ENCODE results near the gene RBM20. TPM values are rescaled to one million over a fixed set of nuclear protein-coding genes. Genes with fewer than 3 reads are reported as not detected.
A peak's percentile ranks its signal among the peaks of the same experiment; 100 is the strongest.

The RBM20 gene
- total and polyA plus RNA-seq, 8 donors: under 0.01 to 6.2 (median 0.59) TPM; not detected in 2

GRCh38 chr10:110711382-110711781 lies 67.2 kb downstream of the RBM20 start:
- intact Hi-C loops (cut with DNase I; ENCODE audit: low total_unique reads): no loop called here
- no peak for TF ChIP-seq EP300 (IDR thresholded peaks at IDR 0.05)
- TF ChIP-seq CTCF (IDR thresholded peaks at IDR 0.05): no peak
- no peak for TF ChIP-seq POLR2A (IDR thresholded peaks at IDR 0.05)
- no peak for TF ChIP-seq POLR2AphosphoS5 (IDR thresholded peaks at IDR 0.05)
- DNase-seq: no peak
- H3K36me3 ChIP-seq: no peaks in the 10 kb centered on the region
- H3K9me3 ChIP-seq: no peaks in the 10 kb centered on the region
- H3K4me3 ChIP-seq: no peak overlapping the region
- H3K27ac ChIP-seq: no peak overlapping the region
- no peaks in the 10 kb centered on the region for H3K4me1 ChIP-seq
- peaks cover 0 to 4% (median 4%) of the 10 kb centered on the region in 3 donors for H3K27me3 ChIP-seq
- WGBS, 5 donors: 65 to 72% (median 68%) methylated on average over 4 of the region's 4 CpGs

GRCh38 chr10:110714356-110714755 lies 70.2 kb downstream of the RBM20 start:
- no peaks in the 10 kb centered on the region for H3K36me3 ChIP-seq
- H3K27ac ChIP-seq: no peak overlapping the region
- H3K4me3 ChIP-seq: no peak overlapping the region
- intact Hi-C loops (cut with DNase I; ENCODE audit: low total_unique reads): no loop called here
- DNase-seq: no peak
- TF ChIP-seq CTCF (IDR thresholded peaks at IDR 0.05): no peak
- TF ChIP-seq POLR2AphosphoS5 (IDR thresholded peaks at IDR 0.05): no peak
- TF ChIP-seq EP300 (IDR thresholded peaks at IDR 0.05): no peak
- no peak for TF ChIP-seq POLR2A (IDR thresholded peaks at IDR 0.05)
- no peaks in the 10 kb centered on the region for H3K4me1 ChIP-seq
- H3K9me3 ChIP-seq: no peaks in the 10 kb centered on the region
- H3K27me3 ChIP-seq: peaks cover 0 to 4% (median 0%) of the 10 kb centered on the region in 3 donors

GRCh38 chr10:110717781-110718589 lies 73.8 kb downstream of the RBM20 start:
- intact Hi-C loops (cut with DNase I; ENCODE audit: low total_unique reads): no loop called here
- no peaks in the 10 kb centered on the region for H3K9me3 ChIP-seq
- H3K27ac ChIP-seq: no peak overlapping the region
- DNase-seq: peak in 1 of 2 donors; percentile 36
- H3K4me1 ChIP-seq: no peaks in the 10 kb centered on the region
- no peaks in the 10 kb centered on the region for H3K36me3 ChIP-seq
- 66 to 85% (median 69%) methylated on average over 4 of the region's 4 CpGs for WGBS, 5 donors
- no peak for TF ChIP-seq POLR2AphosphoS5 (IDR thresholded peaks at IDR 0.05)
- no peak for TF ChIP-seq CTCF (IDR thresholded peaks at IDR 0.05)
- no peak for TF ChIP-seq EP300 (IDR thresholded peaks at IDR 0.05)
- no peak for TF ChIP-seq POLR2A (IDR thresholded peaks at IDR 0.05)
- H3K4me3 ChIP-seq: no peak overlapping the region
- H3K27me3 ChIP-seq: no peaks in the 10 kb centered on the region

- Histone ChIP-seq H3K4me1 (no peaks in the 10 kb centered on the region), H3K27me3 (peaks cover 0 to 6% (median 0%) of the 10 kb centered on the region in 3 donors), H3K36me3 (no peaks in the 10 kb centered on the region), H3K4me3 (no peak overlapping the region), H3K27ac (no peak overlapping the region), H3K9me3 (no peaks in the 10 kb centered on the region)
- no peak for DNase-seq
- intact Hi-C loops (cut with DNase I; ENCODE audit: low total_unique reads): no loop called here
- TF ChIP-seq EP300 (IDR thresholded peaks at IDR 0.05): no peak
- no peak for TF ChIP-seq CTCF (IDR thresholded peaks at IDR 0.05)
- TF ChIP-seq POLR2A (IDR thresholded peaks at IDR 0.05): no peak
- TF ChIP-seq POLR2AphosphoS5 (IDR thresholded peaks at IDR 0.05): no peak
- 87 to 95% (median 89%) methylated on average over 9 of the region's 9 CpGs for WGBS, 5 donors
Observed at GRCh38 chr10:110721406-110722038, 77.4 kb downstream of the RBM20 start.

Data from stomach (tissue), 9 donors.